H1 (cell line): ENCODE measurements around the gene RAD51B. TPM values are rescaled to one million over a fixed set of nuclear protein-coding genes. Genes with fewer than 3 reads are reported as not detected.

Experiments used
- CTCF ChIA-PET: fragments of 300-600 bp; sonication (Branson Sonifier 250); formaldehyde crosslinking; loops from one replicate; lab custom pipeline; 2021; ENCODE audit not compliant: partially characterized antibody; lab: Charles Lee
- POLR2A ChIA-PET: fragments of 300-600 bp; sonication (Branson Sonifier 250); formaldehyde crosslinking; loops from one replicate; lab custom pipeline; 2021; ENCODE audit warnings: inconsistent platforms; ENCODE audit not compliant: partially characterized antibody; lab: Charles Lee
- DNase-seq, 2 experiments: peaks; one replicate each; pipeline versions ENCODE4 v3.0.0 to v3.0.0-alpha.2; 2010 to 2022; ENCODE audit warnings: low spot score in 2 of 2, low read depth in 1 of 2, mixed read lengths in 1 of 2
- FAIRE-seq: peaks from 2 replicates; lab custom pipeline; 2011; peaks lifted over from hg19 to GRCh38; lab: Jason Lieb, UNC
- H2AFZ ChIP-seq: 2 replicates; pipeline ENCODE4 v1.8.1; 2012; ENCODE audit warnings: low read length, inconsistent platforms
- H2AK5ac ChIP-seq: 2 replicates; pipeline ENCODE4 v1.6.1; 2013; ENCODE audit warnings: low read depth, low read length
- H2BK120ac ChIP-seq: replicated peaks from 2 replicates; pipeline ENCODE3; 2013; ENCODE audit warnings: low read depth, low read length, inconsistent platforms
- H2BK12ac ChIP-seq: 2 replicates; pipeline ENCODE4 v1.6.1; 2013; ENCODE audit warnings: low read depth, low read length
- H2BK15ac ChIP-seq: 2 replicates; pipeline ENCODE4 v1.6.1; 2013; ENCODE audit warnings: low read length
- H2BK20ac ChIP-seq: 2 replicates; pipeline ENCODE4 v1.6.1; 2013; ENCODE audit warnings: low read length
- H2BK5ac ChIP-seq: 2 replicates; pipeline ENCODE4 v1.6.1; 2013; ENCODE audit warnings: low read depth, low read length
- H3K14ac ChIP-seq: 2 replicates; pipeline ENCODE4 v1.6.1; 2013; ENCODE audit warnings: inconsistent platforms; ENCODE audit not compliant: insufficient read length
- H3K18ac ChIP-seq: 2 replicates; pipeline ENCODE4 v1.6.1; 2013; ENCODE audit warnings: low read length; ENCODE audit errors: extremely low read depth
- H3K23ac ChIP-seq: 2 replicates; pipeline ENCODE4 v1.6.1; 2013; ENCODE audit warnings: inconsistent platforms; ENCODE audit not compliant: insufficient read length
- H3K23me2 ChIP-seq: 2 replicates; pipeline ENCODE4 v1.6.1; 2013; ENCODE audit warnings: low read depth, low read length
- H3K27ac ChIP-seq: 2 replicates; pipeline ENCODE4 v1.6.1; 2011; ENCODE audit warnings: low read depth, low read length, inconsistent platforms
- H3K27me3 ChIP-seq, 4 experiments: replicated peaks in 1 of 4; 1 replicate in 1 of 4; 2 replicates in 3 of 4; pipeline versions ENCODE4 v1.6.1 to v1.8.1; 2011 to 2013; ENCODE audit warnings: low read length in 3 of 4, mild to moderate bottlenecking in 3 of 4, inconsistent platforms in 2 of 4, mixed read lengths in 2 of 4, moderate library complexity in 1 of 4; ENCODE audit not compliant: control insufficient read depth in 3 of 4, insufficient read depth in 3 of 4; ENCODE audit errors: extremely low read depth in 1 of 4
- H3K36me3 ChIP-seq, 4 experiments: 2 replicates each; pipeline versions ENCODE4 v1.6.1 to v1.8.1; 2011 to 2013; ENCODE audit warnings: mild to moderate bottlenecking in 4 of 4, low read length in 3 of 4, moderate library complexity in 2 of 4, control low read depth in 1 of 4, inconsistent platforms in 1 of 4; ENCODE audit not compliant: insufficient read depth in 4 of 4, control insufficient read depth in 2 of 4
- H3K4ac ChIP-seq: replicated peaks from 2 replicates; pipeline ENCODE3; 2013; ENCODE audit warnings: low read length, low read depth, mixed read lengths, inconsistent platforms; ENCODE audit not compliant: insufficient read length
- H3K4me1 ChIP-seq, 4 experiments: replicated peaks in 1 of 4; 1 replicate in 1 of 4; 2 replicates in 3 of 4; pipeline versions ENCODE4 v1.6.1 to v1.8.1; 2011 to 2013; ENCODE audit warnings: low read length in 3 of 4, inconsistent platforms in 2 of 4, mixed read lengths in 1 of 4; ENCODE audit not compliant: insufficient read depth in 4 of 4, control insufficient read depth in 3 of 4
- H3K4me2 ChIP-seq, 2 experiments: 2 replicates each; pipeline versions ENCODE4 v1.6.1 to v1.8.1; 2011 to 2013; ENCODE audit warnings: low read depth in 2 of 2, low read length in 2 of 2, control low read depth in 1 of 2, inconsistent platforms in 1 of 2, mild to moderate bottlenecking in 1 of 2; ENCODE audit not compliant: insufficient read depth in 1 of 2
- H3K4me3 ChIP-seq, 4 experiments: fragments of 200-600, 300-600 bp in 1 of 4; sonication (generic), shearing (Covaris generic), sonication (Bioruptor Twin) in 1 of 4; 2 replicates each; pipeline versions ENCODE4 v1.5.1 to v1.8.1; 2011 to 2016; ENCODE audit warnings: low read length in 4 of 4, low read depth in 3 of 4, control low read depth in 2 of 4, inconsistent platforms in 2 of 4, mild to moderate bottlenecking in 2 of 4, mixed read lengths in 1 of 4, moderate library complexity in 1 of 4; ENCODE audit not compliant: insufficient read depth in 2 of 4; ENCODE audit errors: extremely low read depth in 1 of 4
- H3K56ac ChIP-seq: replicated peaks from 2 replicates; pipeline ENCODE3; 2013; ENCODE audit warnings: low read depth, mild to moderate bottlenecking, mixed read lengths, low read length, inconsistent platforms; ENCODE audit not compliant: insufficient read length
- H3K79me1 ChIP-seq: 2 replicates; pipeline ENCODE4 v1.6.1; 2013; ENCODE audit warnings: low read depth, low read length, control low read depth
- H3K79me2 ChIP-seq, 2 experiments: 2 replicates each; pipeline versions ENCODE4 v1.6.1 to v1.8.1; 2012 to 2013; ENCODE audit warnings: low read length in 2 of 2, mild to moderate bottlenecking in 2 of 2, inconsistent platforms in 1 of 2; ENCODE audit not compliant: insufficient read depth in 2 of 2, control insufficient read depth in 1 of 2
- H3K9ac ChIP-seq, 4 experiments: replicated peaks in 1 of 4; 1 replicate in 1 of 4; 2 replicates in 3 of 4; pipeline versions ENCODE4 v1.6.1 to v1.8.1; 2011 to 2013; ENCODE audit warnings: low read depth in 3 of 4, low read length in 3 of 4, control low read depth in 2 of 4, mild to moderate bottlenecking in 2 of 4, moderate library complexity in 2 of 4, inconsistent platforms in 1 of 4; ENCODE audit errors: extremely low read depth in 1 of 4
- H3K9me3 ChIP-seq, 2 experiments: 2 replicates each; pipeline versions ENCODE4 v1.6.1 to v1.8.1; 2012 to 2013; ENCODE audit warnings: mild to moderate bottlenecking in 2 of 2, moderate library complexity in 2 of 2, control low read depth in 1 of 2, inconsistent platforms in 1 of 2, low read depth in 1 of 2, low read length in 1 of 2, mixed read lengths in 1 of 2; ENCODE audit not compliant: insufficient read depth in 2 of 2
- H4K20me1 ChIP-seq, 2 experiments: replicated peaks in 1 of 2; 2 replicates each; pipeline versions ENCODE3 to v1.8.1; 2011 to 2013; ENCODE audit warnings: inconsistent platforms in 2 of 2, low read length in 2 of 2, mild to moderate bottlenecking in 1 of 2; ENCODE audit not compliant: insufficient read depth in 2 of 2, control insufficient read depth in 1 of 2
- H4K5ac ChIP-seq: 2 replicates; pipeline ENCODE4 v1.6.1; 2013; ENCODE audit warnings: low read length, low read depth, mixed read lengths, inconsistent platforms; ENCODE audit not compliant: insufficient read length
- H4K8ac ChIP-seq: 2 replicates; pipeline ENCODE4 v1.8.0; 2013; ENCODE audit warnings: mild to moderate bottlenecking, moderate library complexity, low read length, inconsistent platforms; ENCODE audit not compliant: insufficient read depth; ENCODE audit errors: extremely low read depth
- H4K91ac ChIP-seq: replicated peaks from 2 replicates; pipeline ENCODE3; 2013; ENCODE audit warnings: low read length, mixed read lengths, inconsistent platforms; ENCODE audit not compliant: insufficient read length
- ATF2 ChIP-seq: IDR thresholded peaks from 2 replicates; pipeline ENCODE4 v1.6.1; 2012; ENCODE audit warnings: low read length, inconsistent platforms
- ATF3 ChIP-seq: IDR thresholded peaks from 2 replicates; pipeline ENCODE4 v1.6.1; 2011; ENCODE audit warnings: low read depth, mild to moderate bottlenecking, low read length; ENCODE audit not compliant: insufficient read depth
- EP300 ChIP-seq, 2 experiments: IDR thresholded peaks; 1 replicate in 1 of 2; 2 replicates in 1 of 2; pipeline ENCODE4 v1.6.1; 2011 to 2012; ENCODE audit warnings: low read depth in 2 of 2, low read length in 2 of 2, mild to moderate bottlenecking in 2 of 2, borderline replicate concordance in 1 of 2, inconsistent platforms in 1 of 2, moderate library complexity in 1 of 2
- HDAC2 ChIP-seq, 2 experiments: fragments of 300-600 bp in 1 of 2; sonication (generic) in 1 of 2; IDR thresholded peaks; 2 replicates each; pipeline ENCODE4 v1.6.1; 2011 to 2012; ENCODE audit warnings: low read depth in 2 of 2, low read length in 2 of 2, mild to moderate bottlenecking in 2 of 2, moderate library complexity in 2 of 2, borderline replicate concordance in 1 of 2, inconsistent platforms in 1 of 2
- HDAC6 ChIP-seq: IDR thresholded peaks from one replicate; pipeline ENCODE4 v1.7.1; 2012; ENCODE audit warnings: low read depth, mild to moderate bottlenecking, inconsistent platforms, low read length, moderate library complexity
- JUN ChIP-seq: IDR thresholded peaks from 2 replicates; pipeline ENCODE4 v1.6.1; 2011; ENCODE audit warnings: low read depth, mild to moderate bottlenecking, improper control_type of control experiment, low read length
- KDM5A ChIP-seq: fragments of 200-600 bp; IDR thresholded peaks from 2 replicates; pipeline ENCODE4 v1.7.1; 2012; ENCODE audit warnings: mild to moderate bottlenecking, low read length, inconsistent platforms, mixed read lengths
- MAX ChIP-seq: IDR thresholded peaks from 2 replicates; pipeline ENCODE4 v1.6.1; 2012; ENCODE audit warnings: inconsistent platforms
- RFX5 ChIP-seq: IDR thresholded peaks from 2 replicates; pipeline ENCODE4 v1.6.1; 2011; ENCODE audit warnings: low read depth, low read length, improper control_type of control experiment, borderline replicate concordance
- SUZ12 ChIP-seq: fragments of 200-600 bp; sonication (generic); IDR thresholded peaks from 2 replicates; pipeline ENCODE4 v1.6.1; 2012; ENCODE audit warnings: mild to moderate bottlenecking, inconsistent platforms, low read length, moderate library complexity, mixed read lengths
- TBP ChIP-seq: IDR thresholded peaks from 2 replicates; pipeline ENCODE4 v1.6.1; 2011; ENCODE audit warnings: low read depth, low read length, improper control_type of control experiment
- WGBS, 2 experiments: shearing (Covaris generic) in 1 of 2; methylation state at CpG; one replicate each; pipeline versions ENCODE4 v1.1.6 to v1.1.7; 2013 to 2015; ENCODE audit warnings: low lambda C conversion rate in 2 of 2, mixed read lengths in 2 of 2, inconsistent platforms in 1 of 2, low coverage in 1 of 2, missing lambda C conversion rate in 1 of 2; ENCODE audit not compliant: insufficient replicate concordance in 2 of 2, insufficient coverage in 1 of 2, insufficient read length in 1 of 2; ENCODE audit errors: extremely low coverage in 1 of 2, missing lambda C conversion rate in 1 of 2; 5-methylcytosine and 5-hydroxymethylcytosine counted together
- polyA plus RNA-seq, 7 experiments: library from polyadenylated mRNA; depleted of rRNA in 3 of 7; stranded (reverse) in 5 of 7; unstranded in 2 of 7; fragments of >200 nt in 5 of 7; fragments of 200-250 nt in 2 of 7; gene quantifications; 1 replicate in 5 of 7; 2 replicates in 1 of 7; 4 replicates in 1 of 7; pipeline versions ENCODE4 v1.2.1 to v1.2.3, GENCODE V29; 2011 to 2013; ENCODE audit warnings: missing spikeins in 2 of 7, mixed read lengths in 2 of 7
- total RNA-seq: library from RNA; stranded (reverse); fragmentation: NEBNext Ultra II Directional; extraction: Animal tissue kit (Norgen Biotek cat#: 25700); gene quantifications from 2 replicates; pipeline ENCODE4 v1.2.1, GENCODE V29; 2021

Gene RAD51B
- total and polyA plus RNA-seq, 2 of the 8 experiments (the other 6 are each of a cell fraction or from before 2014, with no cell fraction given) = 3.9 to 14.9 TPM

- no peak overlapping the region for H3K4me2 ChIP-seq
- no peak overlapping the region for H3K23ac ChIP-seq
- no peak overlapping the region for H4K91ac ChIP-seq
- H3K27ac ChIP-seq = no peak overlapping the region
- H3K23me2 ChIP-seq = no peaks in the 10 kb centered on the region
- no peak overlapping the region for H2AFZ ChIP-seq
- no peak overlapping the region for H4K8ac ChIP-seq
- H3K79me2 ChIP-seq = no peaks in the 10 kb centered on the region
- DNase-seq (no peak), FAIRE-seq (no peak)
- H4K20me1 ChIP-seq = no peaks in the 10 kb centered on the region
- no peak overlapping the region for H4K5ac ChIP-seq
- H2BK12ac ChIP-seq = no peak overlapping the region
- no peak overlapping the region for H3K4ac ChIP-seq
- no peak overlapping the region for H3K9ac ChIP-seq
- ChIA-PET CTCF (no interaction called here), POLR2A (no interaction called here)
- H3K56ac ChIP-seq = no peak overlapping the region
- H3K4me1 ChIP-seq = no peaks in the 10 kb centered on the region
- H2BK5ac ChIP-seq = no peak overlapping the region
- peaks cover 0 to 6% (median 2%) of the 10 kb centered on the region in 4 experiments; a peak in 2 of 8 replicates for H3K36me3 ChIP-seq
- no peaks in the 10 kb centered on the region for H3K27me3 ChIP-seq
- H2BK15ac ChIP-seq = no peak overlapping the region
- no peak overlapping the region for H2AK5ac ChIP-seq
- H3K79me1 ChIP-seq = no peaks in the 10 kb centered on the region
- H3K14ac ChIP-seq = no peak overlapping the region
- no peak overlapping the region for H2BK120ac ChIP-seq
- no peak overlapping the region for H3K18ac ChIP-seq
- peaks cover 28 to 30% of the 10 kb centered on the region in 2 experiments for H3K9me3 ChIP-seq
- H3K4me3 ChIP-seq = no peak overlapping the region
- no peak overlapping the region for H2BK20ac ChIP-seq
- 93% methylated on average over 1 of the region's 1 CpG; no CpG with 5 or more reads in 1 of the 2 experiments for WGBS, 2 experiments
- TF ChIP-seq MAX (no peak), JUN (no peak), TBP (no peak), HDAC6 (no peak), RFX5 (no peak), EP300 (IDR thresholded peaks at IDR 0.05; ENCODE audit: borderline replicate concordance in 1 of 2, low read depth in 2 of 2, low read length in 2 of 2) (no peak), HDAC2 (IDR thresholded peaks at IDR 0.05; ENCODE audit: borderline replicate concordance in 1 of 2, low read depth in 2 of 2, low read length in 2 of 2) (no peak), ATF3 (no peak), ATF2 (no peak), SUZ12 (no peak), KDM5A (no peak)
Observed at GRCh38 chr14:68104518-68104917, 284.9 kb downstream of the RAD51B start.
